NB4 (cell line): ENCODE data around the gene MYH15.

ENCODE experiments used
- CTCF ChIP-seq: IDR thresholded peaks from one replicate; pipeline ENCODE4 v1.5.1; 2012; ENCODE audit warnings: low read depth, low read length
- MYC ChIP-seq: IDR thresholded peaks from 2 replicates; pipeline ENCODE4 v1.6.1; 2011; ENCODE audit warnings: low read depth, low read length
- POLR2A ChIP-seq: IDR thresholded peaks from 2 replicates; pipeline ENCODE4 v1.6.1; 2011; ENCODE audit warnings: mild to moderate bottlenecking; ENCODE audit not compliant: insufficient read length; ENCODE audit errors: extremely low read depth
- TF ChIP-seq, protein P1 (sequence below): IDR thresholded peaks from 2 replicates; pipeline ENCODE4 v1.6.1; 2011; ENCODE audit warnings: low read depth, low read length

DNA sequence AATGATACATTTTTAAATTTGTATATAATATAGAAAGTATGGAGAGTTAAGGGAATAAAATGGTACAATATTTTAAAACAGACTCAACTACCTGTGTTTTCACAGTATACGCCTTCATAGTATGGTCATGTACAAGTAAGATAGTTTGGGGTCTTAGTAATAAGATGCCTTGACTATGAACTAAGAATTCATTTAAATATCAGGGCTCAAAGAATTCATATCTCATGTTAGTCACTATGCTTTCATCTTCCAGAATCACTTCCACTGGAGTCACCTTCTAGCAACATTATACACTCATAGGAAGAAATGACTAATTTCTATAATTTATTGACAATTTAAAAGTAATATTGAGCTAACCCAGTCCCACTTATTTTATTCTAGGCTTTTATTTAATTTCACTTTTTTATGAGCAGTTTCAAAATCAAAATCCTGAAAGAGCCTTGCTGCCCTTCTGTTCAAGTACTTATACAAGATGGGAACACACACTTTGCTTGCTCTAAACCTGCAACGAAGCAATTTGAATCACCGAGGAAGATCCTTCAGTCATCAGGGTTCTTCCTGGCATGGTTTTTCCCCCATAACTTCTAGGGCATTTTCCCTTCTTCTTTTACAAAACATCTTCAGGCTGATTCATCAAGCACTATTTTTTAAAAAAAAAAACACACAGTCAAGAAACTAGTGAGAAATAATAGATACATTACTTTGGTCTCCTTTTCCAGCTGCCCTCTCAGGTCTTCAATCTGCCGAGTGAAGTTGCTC is 94.1 kb downstream of the MYH15 start:
- TF ChIP-seq CTCF = no peak
- TF ChIP-seq POLR2A = no peak
- TF ChIP-seq, protein P1, sequence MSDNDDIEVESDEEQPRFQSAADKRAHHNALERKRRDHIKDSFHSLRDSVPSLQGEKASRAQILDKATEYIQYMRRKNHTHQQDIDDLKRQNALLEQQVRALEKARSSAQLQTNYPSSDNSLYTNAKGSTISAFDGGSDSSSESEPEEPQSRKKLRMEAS = no peak
- TF ChIP-seq MYC = no peak
